SU-DHL-6 (cell line): Measurements from ENCODE around the gene MGAT5B.

ENCODE experiments used
- H2AFZ ChIP-seq: fragments of 200-600 bp; sonication (generic); 2 replicates; pipeline ENCODE4 v1.6.1; 2014; ENCODE audit warnings: low read depth, mild to moderate bottlenecking, moderate library complexity, mixed read lengths, antibody characterized with exemption, low read length; ENCODE audit not compliant: severe bottlenecking
- H3F3A ChIP-seq: fragments of 200-600 bp; shearing (Covaris generic); 2 replicates; pipeline ENCODE4 v1.6.0; 2016; ENCODE audit warnings: antibody characterized with exemption, mild to moderate bottlenecking; ENCODE audit not compliant: insufficient read depth
- H3K27ac ChIP-seq: fragments of 200-600 bp; sonication (generic); 2 replicates; pipeline ENCODE4 v1.5.1; 2016; ENCODE audit warnings: low read depth, mild to moderate bottlenecking, low read length, moderate library complexity, mixed read lengths
- H3K27me3 ChIP-seq: fragments of 200-600 bp; sonication (generic), shearing (Covaris generic); 2 replicates; pipeline ENCODE4 v1.6.0; 2014; ENCODE audit warnings: mild to moderate bottlenecking, low read length
- H3K36me3 ChIP-seq: fragments of 200-600 bp; sonication (generic); 2 replicates; pipeline ENCODE4 v1.6.1; 2014; ENCODE audit warnings: mild to moderate bottlenecking, low read length, mixed read lengths
- H3K4me2 ChIP-seq: fragments of 300-600, 200-600 bp; shearing (Covaris generic), sonication (generic); 2 replicates; pipeline ENCODE4 v1.6.0; 2014; ENCODE audit warnings: low read length, low read depth, mild to moderate bottlenecking; ENCODE audit not compliant: poor library complexity, severe bottlenecking
- H3K4me3 ChIP-seq: fragments of 200-600 bp; sonication (generic); 2 replicates; pipeline ENCODE4 v1.5.1; 2014; ENCODE audit warnings: antibody characterized with exemption, low read length, mild to moderate bottlenecking, mixed read lengths; ENCODE audit not compliant: insufficient read depth, poor library complexity, severe bottlenecking
- H3K79me2 ChIP-seq: fragments of 200-600 bp; sonication (generic); 2 replicates; pipeline ENCODE4 v1.6.1; 2014; ENCODE audit warnings: mild to moderate bottlenecking, low read length, moderate library complexity; ENCODE audit not compliant: insufficient read depth
- H3K9ac ChIP-seq: fragments of 200-600 bp; sonication (generic); 2 replicates; pipeline ENCODE4 v1.7.0; 2014; ENCODE audit warnings: mild to moderate bottlenecking, low read length
- H3K9me2 ChIP-seq: fragments of 200-600 bp; sonication (generic); replicated peaks from 2 replicates; pipeline ENCODE4 v1.6.1; 2014; ENCODE audit warnings: low read length; ENCODE audit not compliant: insufficient read depth
- H3K9me3 ChIP-seq: fragments of 200-600 bp; sonication (generic); 2 replicates; pipeline ENCODE4 v1.6.1; 2014; ENCODE audit warnings: low read length, mixed read lengths; ENCODE audit not compliant: insufficient read depth
- H4K20me1 ChIP-seq: fragments of 200-600 bp; sonication (generic); 2 replicates; pipeline ENCODE4 v1.6.1; 2014; ENCODE audit warnings: low read depth, mild to moderate bottlenecking, antibody characterized with exemption, low read length, moderate library complexity, mixed read lengths
- CTCF ChIP-seq: fragments of 200-600 bp; sonication (generic); IDR thresholded peaks from one replicate; pipeline ENCODE4 v1.5.1; 2017; ENCODE audit warnings: antibody characterized with exemption, mild to moderate bottlenecking, low read length, moderate library complexity; ENCODE audit not compliant: insufficient read depth, poor library complexity, severe bottlenecking
- EZH2phosphoT487 ChIP-seq: fragments of 200-600 bp; sonication (generic), shearing (Covaris generic); conservative IDR thresholded peaks from 2 replicates; pipeline ENCODE4 v1.6.1; 2018; ENCODE audit warnings: mild to moderate bottlenecking, antibody characterized with exemption, low read length, moderate library complexity, mixed read lengths

MGAT5B gene

GRCh38 chr17:76932402-76933333 is 64.5 kb downstream of the MGAT5B start:
- Histone ChIP-seq H3K4me3 (no peak overlapping the region), H3K27me3 (no peaks in the 10 kb centered on the region), H3K79me2 (no peaks in the 10 kb centered on the region), H3F3A (no peaks in the 10 kb centered on the region), H3K9me2 (no peaks in the 10 kb centered on the region), H3K36me3 (no peaks in the 10 kb centered on the region), H3K4me2 (no peak overlapping the region), H2AFZ (no peak overlapping the region), H3K27ac (no peak overlapping the region), H3K9me3 (no peaks in the 10 kb centered on the region), H3K9ac (no peak overlapping the region), H4K20me1 (no peaks in the 10 kb centered on the region)
- TF ChIP-seq EZH2phosphoT487 (no peak), CTCF (no peak)

- H3F3A ChIP-seq, result no peaks in the 10 kb centered on the region
- no peaks in the 10 kb centered on the region for H3K36me3 ChIP-seq
- H3K27ac ChIP-seq, result no peak overlapping the region
- no peak overlapping the region for H3K9ac ChIP-seq
- H3K27me3 ChIP-seq, result no peaks in the 10 kb centered on the region
- no peaks in the 10 kb centered on the region for H4K20me1 ChIP-seq
- H3K9me3 ChIP-seq, result no peaks in the 10 kb centered on the region
- no peak overlapping the region for H3K4me2 ChIP-seq
- no peaks in the 10 kb centered on the region for H3K79me2 ChIP-seq
- H2AFZ ChIP-seq, result no peak overlapping the region
- TF ChIP-seq CTCF (no peak), EZH2phosphoT487 (no peak)
- no peak overlapping the region for H3K4me3 ChIP-seq
- H3K9me2 ChIP-seq, result no peaks in the 10 kb centered on the region
These were observed 66.5 kb downstream of the MGAT5B start for GRCh38 chr17:76934561-76935320.

GRCh38 chr17:76935331-76935730 is 67.1 kb downstream of the MGAT5B start:
- no peak overlapping the region for H2AFZ ChIP-seq
- no peaks in the 10 kb centered on the region for H3F3A ChIP-seq
- no peak overlapping the region for H3K4me2 ChIP-seq
- no peaks in the 10 kb centered on the region for H4K20me1 ChIP-seq
- H3K27me3 ChIP-seq, result no peaks in the 10 kb centered on the region
- TF ChIP-seq CTCF (no peak), EZH2phosphoT487 (no peak)
- H3K9me3 ChIP-seq, result no peaks in the 10 kb centered on the region
- H3K9me2 ChIP-seq, result no peaks in the 10 kb centered on the region
- no peak overlapping the region for H3K9ac ChIP-seq
- H3K79me2 ChIP-seq, result no peaks in the 10 kb centered on the region
- H3K36me3 ChIP-seq, result no peaks in the 10 kb centered on the region
- H3K27ac ChIP-seq, result no peak overlapping the region
- H3K4me3 ChIP-seq, result no peak overlapping the region
